DOHH2 (cell line): ENCODE data around the gene EEFSEC.

Source experiments
- H3F3A ChIP-seq: fragments of 200-600 bp; sonication (generic), shearing (Covaris generic); 2 replicates; pipeline ENCODE4 v1.6.0; 2016; ENCODE audit warnings: antibody characterized with exemption, mild to moderate bottlenecking; ENCODE audit not compliant: control insufficient read depth, insufficient read depth
- H3K27ac ChIP-seq: fragments of 200-600 bp; sonication (generic); 2 replicates; pipeline ENCODE4 v1.5.1; 2014; ENCODE audit warnings: low read depth, mild to moderate bottlenecking, low read length, moderate library complexity
- H3K27me3 ChIP-seq: fragments of 200-600 bp; sonication (generic); 2 replicates; pipeline ENCODE4 v1.6.1; 2014; ENCODE audit warnings: mild to moderate bottlenecking, low read length, mixed read lengths; ENCODE audit not compliant: control insufficient read depth
- H3K36me3 ChIP-seq: fragments of 200-600 bp; sonication (generic); 2 replicates; pipeline ENCODE4 v1.6.1; 2014; ENCODE audit warnings: mild to moderate bottlenecking, low read length, moderate library complexity, mixed read lengths; ENCODE audit not compliant: control insufficient read depth
- H3K4me1 ChIP-seq: fragments of 200-600 bp; sonication (generic); 2 replicates; pipeline ENCODE4 v1.6.1; 2014; ENCODE audit warnings: mild to moderate bottlenecking, low read length, mixed read lengths; ENCODE audit not compliant: control insufficient read depth
- H3K4me2 ChIP-seq: fragments of 200-600 bp; sonication (generic); 2 replicates; pipeline ENCODE4 v1.6.0; 2014; ENCODE audit warnings: mild to moderate bottlenecking, low read length, moderate library complexity
- H3K4me3 ChIP-seq: fragments of 200-600 bp; sonication (generic); 2 replicates; pipeline ENCODE4 v1.5.1; 2014; ENCODE audit warnings: mild to moderate bottlenecking, low read length, mixed read lengths
- H3K79me2 ChIP-seq: fragments of 200-600 bp; sonication (generic); 2 replicates; pipeline ENCODE4 v1.6.1; 2014; ENCODE audit warnings: mild to moderate bottlenecking, low read length, mixed read lengths; ENCODE audit not compliant: control insufficient read depth
- H3K9me2 ChIP-seq: fragments of 200-600 bp; sonication (generic); replicated peaks from 2 replicates; pipeline ENCODE4 v1.6.1; 2014; ENCODE audit warnings: mild to moderate bottlenecking, low read length, mixed read lengths; ENCODE audit not compliant: control insufficient read depth
- H3K9me3 ChIP-seq: fragments of 200-600 bp; sonication (generic); 2 replicates; pipeline ENCODE4 v1.6.1; 2014; ENCODE audit warnings: antibody characterized with exemption, low read length, mixed read lengths; ENCODE audit not compliant: control insufficient read depth, insufficient read depth
- H4K20me1 ChIP-seq: fragments of 200-600 bp; sonication (generic); 2 replicates; pipeline ENCODE4 v1.6.0; 2014; ENCODE audit warnings: low read depth, mild to moderate bottlenecking, antibody characterized with exemption, low read length, moderate library complexity; ENCODE audit not compliant: control insufficient read depth, insufficient read depth
- CTCF ChIP-seq: fragments of 200-600 bp; sonication (generic); IDR thresholded peaks from one replicate; pipeline ENCODE4 v1.5.1; 2014; ENCODE audit warnings: antibody characterized with exemption, mild to moderate bottlenecking, low read depth, low read length; ENCODE audit not compliant: poor library complexity, severe bottlenecking
- EZH2phosphoT487 ChIP-seq: fragments of 200-600 bp; sonication (generic); IDR thresholded peaks from 2 replicates; pipeline ENCODE4 v1.6.1; 2017; ENCODE audit warnings: borderline replicate concordance, mild to moderate bottlenecking, antibody characterized with exemption, low read length, moderate library complexity, mixed read lengths

The EEFSEC gene

GRCh38 chr3:128346562-128346961 is 193.3 kb downstream of the EEFSEC start:
- Histone ChIP-seq H3K9me3 (no peaks in the 10 kb centered on the region), H3K27me3 (no peaks in the 10 kb centered on the region), H3K4me3 (no peak overlapping the region), H3K4me1 (peaks cover 19% of the 10 kb centered on the region), H4K20me1 (no peaks in the 10 kb centered on the region), H3K27ac (no peak overlapping the region), H3K9me2 (no peaks in the 10 kb centered on the region), H3K79me2 (no peaks in the 10 kb centered on the region), H3F3A (0 out of 2 replicates have a peak, but pooled peaks cover 2% of the 10 kb centered on the region), H3K36me3 (peaks cover 3% of the 10 kb centered on the region; the same call in 1 of the 2 replicates), H3K4me2 (no peak overlapping the region)
- TF ChIP-seq EZH2phosphoT487 (no peak), CTCF (no peak)

- H3K36me3 ChIP-seq = no peaks in the 10 kb centered on the region; the same call in 1 of the 2 replicates
- 0 out of 2 replicates have a peak, but pooled peaks cover 2% of the 10 kb centered on the region for H3F3A ChIP-seq
- no peak overlapping the region for H3K27ac ChIP-seq
- peaks cover 19% of the 10 kb centered on the region for H3K4me1 ChIP-seq
- H3K9me2 ChIP-seq = no peaks in the 10 kb centered on the region
- H3K27me3 ChIP-seq = no peaks in the 10 kb centered on the region
- H3K79me2 ChIP-seq = no peaks in the 10 kb centered on the region
- H4K20me1 ChIP-seq = no peaks in the 10 kb centered on the region
- no peak overlapping the region for H3K4me3 ChIP-seq
- TF ChIP-seq EZH2phosphoT487 = no peak
- TF ChIP-seq CTCF = no peak
- no peaks in the 10 kb centered on the region for H3K9me3 ChIP-seq
- no peak overlapping the region for H3K4me2 ChIP-seq
Measured at GRCh38 chr3:128347282-128347681, 194.0 kb downstream of the EEFSEC start.

GRCh38 chr3:128348075-128348474 is 194.8 kb downstream of the EEFSEC start:
- Histone ChIP-seq H4K20me1 (no peaks in the 10 kb centered on the region), H3K9me2 (no peaks in the 10 kb centered on the region), H3K9me3 (no peaks in the 10 kb centered on the region), H3K36me3 (no peaks in the 10 kb centered on the region; the same call in 1 of the 2 replicates), H3F3A (0 out of 2 replicates have a peak, but pooled peaks cover 2% of the 10 kb centered on the region), H3K79me2 (no peaks in the 10 kb centered on the region), H3K27me3 (no peaks in the 10 kb centered on the region), H3K27ac (no peak overlapping the region), H3K4me3 (no peak overlapping the region), H3K4me1 (peaks cover 19% of the 10 kb centered on the region), H3K4me2 (peak overlapping the region; percentile 52; the same call in 1 of the 2 replicates)
- TF ChIP-seq EZH2phosphoT487 (no peak), CTCF (no peak)
